Omental fat pad (tissue), 4 donors: ENCODE measurements around the gene ADCY6. TPM values are rescaled to one million over a fixed set of nuclear protein-coding genes. Genes with fewer than 3 reads are reported as not detected.

Experiments
- ATAC-seq: fragments of 150-250 bp; one replicate; pipeline ENCODE4 v1.9.1; 2016; ENCODE audit warnings: mild to moderate bottlenecking, moderate library complexity; ENCODE audit not compliant: low FRiP score
- DNase-seq: peaks from one replicate; pipeline ENCODE4 v3.0.0-alpha.2; 2019; ENCODE audit warnings: low spot score
- CTCF ChIP-seq, 3 donors: fragments of 450-650 bp; IDR thresholded peaks; one replicate each; pipeline ENCODE4 v1.5.1; 2016 to 2017; ENCODE audit warnings: antibody characterized with exemption in 3 of 3, mild to moderate bottlenecking in 3 of 3, moderate library complexity in 2 of 3
- total RNA-seq, 4 donors: library from RNA; depleted of rRNA; stranded (reverse); fragments of >200 nt; gene quantifications; one replicate each; pipeline ENCODE4 v1.1.0, GENCODE V29; 2016

Gene ADCY6
- total RNA-seq, result 10 to 100 TPM; 30.9 to 57.1 (median 47.9) TPM

- ATAC-seq (peak; percentile 83), DNase-seq (peak; percentile 42)
- TF ChIP-seq CTCF (IDR thresholded peaks at IDR 0.05), result no peak
Measured at GRCh38 chr12:48788854-48789775, at the start of gene ADCY6. TSS of gene ADCY6 (minus strand) at chr12:48789089. CDS start at chr12:48783434, 5,655 bp downstream.

GRCh38 chr12:48838048-48838447 is 49.2 kb upstream of the ADCY6 start:
- no peak for DNase-seq
- no peak for TF ChIP-seq CTCF (IDR thresholded peaks at IDR 0.05)
- no peak for ATAC-seq

- ATAC-seq (no peak), DNase-seq (no peak)
- TF ChIP-seq CTCF (IDR thresholded peaks at IDR 0.05), result no peak
Measured at GRCh38 chr12:48832321-48833060, 43.6 kb upstream of the ADCY6 start.

GRCh38 chr12:48831257-48831656 is 42.4 kb upstream of the ADCY6 start:
- TF ChIP-seq CTCF (IDR thresholded peaks at IDR 0.05), result no peak
- no peak for ATAC-seq
- DNase-seq, result no peak

GRCh38 chr12:48828841-48829575 is 40.1 kb upstream of the ADCY6 start:
- no peak for DNase-seq
- TF ChIP-seq CTCF (IDR thresholded peaks at IDR 0.05), result no peak

GRCh38 chr12:48828293-48828692 is 39.4 kb upstream of the ADCY6 start:
- TF ChIP-seq CTCF (IDR thresholded peaks at IDR 0.05), result no peak

More at GRCh38 chr12:48828841-48829575, 40.1 kb upstream of the ADCY6 start:
- ATAC-seq, result no peak

More at GRCh38 chr12:48828293-48828692, 39.4 kb upstream of the ADCY6 start:
- DNase-seq (no peak), ATAC-seq (no peak)
